ENCODE measurements around the gene DMGDH.
A peak's percentile ranks its signal among the peaks of the same experiment; 100 is the strongest.

The DMGDH gene

DNA sequence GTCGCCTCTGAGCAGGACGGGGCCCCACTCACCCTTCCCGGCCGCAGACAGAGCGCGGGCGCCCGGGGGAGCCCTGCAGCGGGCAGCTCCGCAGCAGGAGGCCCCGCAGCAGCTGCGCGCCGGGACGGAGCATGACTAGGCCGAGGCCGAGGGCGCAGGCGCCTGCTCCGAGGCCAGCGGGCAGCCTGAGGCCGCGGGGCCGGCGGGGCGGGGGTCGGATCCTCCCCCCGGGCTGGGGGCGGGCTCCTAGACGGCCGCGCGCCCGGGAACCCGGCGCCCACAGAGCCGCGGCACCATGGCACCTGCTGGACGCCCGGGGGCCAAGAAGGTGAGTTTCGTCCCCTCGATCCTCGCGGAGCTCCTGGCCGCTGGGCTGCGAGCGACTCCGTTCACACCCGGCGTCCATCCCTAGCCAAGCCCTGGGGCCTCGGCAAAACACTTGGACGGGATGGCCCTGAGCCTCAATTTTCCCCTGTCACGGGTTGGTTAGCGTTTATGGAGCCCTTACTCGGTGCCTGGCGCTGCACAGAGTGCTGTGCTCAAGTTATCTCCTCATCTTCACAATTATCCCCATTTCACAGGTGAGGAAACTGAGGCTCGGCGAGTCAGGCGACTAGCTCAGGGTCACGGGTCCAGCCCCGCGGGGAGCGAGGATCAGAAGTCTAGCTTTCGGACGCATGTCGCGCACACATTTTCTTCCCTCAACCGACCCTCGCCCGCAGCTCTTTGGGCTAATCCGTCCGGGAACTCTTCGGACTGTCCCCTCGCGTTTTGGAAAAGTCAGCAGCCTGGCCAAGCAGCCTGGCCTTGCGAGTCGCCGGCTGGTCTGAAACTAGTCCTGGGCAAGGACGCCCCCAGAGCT is at the start of gene DMGDH, which contains the start of gene BHMT2:
Gene DMGDH (minus strand): TSS at position 187 of the 862 bp plus-strand sequence. CDS start 54 bp downstream, at position 133.
Gene BHMT2 (plus strand): TSS at position 280 of the 862 bp plus-strand sequence. CDS start 16 bp downstream, at position 296.
- Mint-ChIP-seq H3K27ac (no peak within 1 kb of the TSS), H3K9me3 (peaks cover 0 to 6% of the 10 kb centered on the region in 2 donors), H3K27me3 (peaks cover 36 to 45% of the 10 kb centered on the region in 2 donors), H3K4me3 (peak within 1 kb of the TSS in 1 of 2 donors; percentile 28), H3K4me1 (no peaks in the 10 kb centered on the region), H3K36me3 (no peaks in the 10 kb centered on the region)
- ATAC-seq (replicated peaks) (peak in 1 of 2 donors; percentile 34), DNase-seq (no peak)

DNA sequence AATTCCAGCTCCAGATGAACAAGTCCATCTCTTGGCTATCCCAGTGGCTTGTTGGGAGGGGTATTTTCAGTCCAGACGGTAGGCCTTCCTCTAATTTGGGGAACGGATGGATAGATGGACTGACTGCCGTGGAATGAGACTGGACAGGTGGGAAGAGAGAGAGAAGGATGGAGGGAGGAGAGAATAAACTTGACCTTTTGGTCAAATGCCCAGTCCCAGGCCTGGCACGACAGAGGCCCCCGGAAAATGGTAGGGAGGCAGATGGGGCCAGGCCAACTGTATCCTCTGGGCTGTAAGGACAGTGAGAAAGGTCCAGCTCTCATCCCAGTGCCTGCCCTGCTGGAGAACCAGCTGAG is 43.2 kb upstream of the DMGDH start:
- no peaks in the 10 kb centered on the region for H3K9me3 Mint-ChIP-seq
- ATAC-seq (replicated peaks), result no peak
- no peak overlapping the region for H3K27ac Mint-ChIP-seq
- no peak for DNase-seq
- no peak overlapping the region for H3K4me3 Mint-ChIP-seq
- peaks cover 4 to 8% of the 10 kb centered on the region in 2 donors for H3K4me1 Mint-ChIP-seq
- H3K27me3 Mint-ChIP-seq, result peaks cover 39 to 47% of the 10 kb centered on the region in 2 donors
- no peaks in the 10 kb centered on the region for H3K36me3 Mint-ChIP-seq

DNA sequence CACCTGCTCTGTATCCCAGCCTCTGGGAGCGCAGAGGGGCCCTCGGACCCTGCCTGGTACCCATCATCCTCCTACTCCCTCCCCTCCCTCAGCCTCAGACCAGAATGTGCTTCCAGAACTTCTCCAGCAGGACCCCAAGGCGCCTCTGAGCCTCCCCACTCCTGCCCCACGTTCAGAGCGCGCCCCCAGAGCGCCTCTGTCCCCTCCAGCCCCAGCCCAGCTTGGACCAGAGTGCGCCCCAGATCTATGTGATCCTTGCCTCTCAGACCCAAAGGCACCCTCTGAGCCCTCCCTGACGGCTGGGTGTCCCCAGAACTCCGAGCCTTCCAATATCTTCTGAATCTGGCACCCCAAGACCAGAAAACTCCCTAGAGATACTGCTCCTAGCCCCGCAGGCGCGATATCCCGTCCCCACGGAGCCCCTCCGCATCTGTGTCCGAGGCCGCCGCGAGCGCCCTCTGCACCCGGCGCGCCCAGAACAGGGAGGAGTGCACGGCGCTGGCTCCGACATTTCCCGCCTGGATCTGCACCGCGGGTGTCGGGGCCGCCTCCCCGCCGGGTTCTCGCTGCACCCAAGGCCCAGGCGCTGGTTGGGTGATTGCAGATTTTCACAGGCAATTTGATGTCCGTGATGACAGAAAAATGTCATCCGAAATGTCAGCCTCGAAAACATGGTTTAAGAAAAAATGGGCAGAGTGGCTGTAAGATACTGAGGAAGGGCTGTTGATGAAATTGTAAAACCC is 42.7 kb upstream of the DMGDH start:
- no peak overlapping the region for H3K4me3 Mint-ChIP-seq
- peaks cover 4 to 8% of the 10 kb centered on the region in 2 donors for H3K4me1 Mint-ChIP-seq
- H3K27ac Mint-ChIP-seq, result no peak overlapping the region
- peaks cover 43 to 53% of the 10 kb centered on the region in 2 donors for H3K27me3 Mint-ChIP-seq
- no peaks in the 10 kb centered on the region for H3K36me3 Mint-ChIP-seq
- ATAC-seq (replicated peaks) (no peak), DNase-seq (no peak)
- no peaks in the 10 kb centered on the region for H3K9me3 Mint-ChIP-seq

DNA sequence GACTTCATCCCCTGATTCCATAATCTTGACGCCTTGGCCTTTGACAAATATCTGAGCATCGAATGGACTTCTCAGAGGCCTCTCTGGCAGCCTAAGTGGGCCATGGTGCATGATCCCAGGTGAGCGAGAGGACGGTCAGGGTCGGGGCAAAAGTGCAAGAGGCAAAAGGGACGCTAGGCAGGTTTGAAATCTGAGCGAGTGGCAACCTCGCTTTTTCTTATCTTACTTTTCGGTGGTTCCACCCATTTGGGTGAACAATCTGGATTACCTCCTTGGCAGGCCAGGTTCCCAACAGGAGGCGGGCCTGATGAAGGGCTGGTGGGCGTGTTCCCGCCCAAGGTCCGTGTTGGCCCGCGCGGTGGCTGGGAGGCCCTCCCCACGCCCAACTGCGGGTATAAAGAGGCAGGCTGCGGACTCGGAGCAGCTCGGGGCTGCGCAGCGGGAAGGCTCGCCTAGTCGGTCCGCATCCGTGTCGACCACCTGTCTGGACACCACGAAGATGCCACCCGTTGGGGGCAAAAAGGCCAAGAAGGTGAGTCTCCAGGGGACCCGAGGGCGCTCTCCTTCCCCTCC is 42.0 kb upstream of the DMGDH start, which contains the start of gene BHMT:
Gene BHMT (plus strand): TSS at position 423 of the 573 bp plus-strand sequence. CDS start 77 bp downstream, at position 500.
- H3K27ac Mint-ChIP-seq, result no peak within 1 kb of the TSS
- peaks cover 4 to 8% of the 10 kb centered on the region in 2 donors for H3K4me1 Mint-ChIP-seq
- peaks cover 43 to 60% of the 10 kb centered on the region in 2 donors for H3K27me3 Mint-ChIP-seq
- no peaks in the 10 kb centered on the region for H3K36me3 Mint-ChIP-seq
- no peak within 1 kb of the TSS for H3K4me3 Mint-ChIP-seq
- H3K9me3 Mint-ChIP-seq, result no peaks in the 10 kb centered on the region
- DNase-seq (no peak), ATAC-seq (replicated peaks) (no peak)

DNA sequence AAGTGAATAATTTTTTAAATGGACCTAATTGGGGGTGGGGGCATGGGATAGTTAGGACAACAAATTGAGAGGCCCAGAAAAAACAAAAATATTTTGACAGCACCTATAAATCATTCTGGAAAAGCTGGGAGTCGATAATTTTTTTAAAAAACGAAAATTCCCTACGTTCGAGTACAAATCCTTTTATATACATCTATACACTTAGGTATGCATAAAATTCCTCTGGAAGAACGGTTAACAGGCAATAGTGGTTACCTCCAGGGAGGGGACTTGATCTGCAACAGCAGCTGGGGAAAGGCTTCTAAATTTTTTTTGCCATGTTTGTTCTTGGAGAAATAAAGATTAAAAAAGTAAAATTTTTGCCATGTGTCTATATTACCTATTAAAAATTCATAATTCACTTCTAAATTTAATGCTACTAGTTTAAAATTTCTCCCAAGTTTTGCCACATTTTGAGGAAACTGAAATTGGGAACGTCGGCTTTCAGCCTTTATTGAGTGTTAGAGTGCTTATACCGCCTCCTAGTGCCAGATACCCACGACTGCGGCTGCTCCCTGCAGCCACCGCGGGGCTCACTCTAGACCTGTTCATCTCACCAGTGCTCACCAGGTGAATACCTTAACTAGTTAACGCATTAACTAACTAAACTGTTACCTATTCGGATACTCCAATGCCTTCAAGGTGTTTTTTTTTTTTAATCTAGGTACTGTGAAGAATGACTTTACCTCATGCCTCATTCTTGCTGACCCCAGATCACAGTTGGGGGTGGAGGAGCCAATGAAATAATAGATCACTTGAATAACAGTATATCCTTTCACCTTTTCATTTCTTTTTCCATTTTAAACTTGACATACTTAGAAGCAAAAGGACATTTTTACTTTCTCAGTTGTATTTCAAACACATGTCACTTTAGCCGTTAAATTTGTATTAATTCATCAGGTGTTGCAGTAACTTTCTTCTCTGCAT is 40.3 kb upstream of the DMGDH start:
- Mint-ChIP-seq H3K9me3 (no peaks in the 10 kb centered on the region), H3K27ac (no peak overlapping the region), H3K4me1 (peaks cover 4 to 8% of the 10 kb centered on the region in 2 donors), H3K4me3 (no peak overlapping the region), H3K27me3 (peaks cover 50 to 66% of the 10 kb centered on the region in 2 donors), H3K36me3 (no peaks in the 10 kb centered on the region)
- ATAC-seq (replicated peaks), result peak; percentile 58 to 69
- DNase-seq, result no peak

DNA sequence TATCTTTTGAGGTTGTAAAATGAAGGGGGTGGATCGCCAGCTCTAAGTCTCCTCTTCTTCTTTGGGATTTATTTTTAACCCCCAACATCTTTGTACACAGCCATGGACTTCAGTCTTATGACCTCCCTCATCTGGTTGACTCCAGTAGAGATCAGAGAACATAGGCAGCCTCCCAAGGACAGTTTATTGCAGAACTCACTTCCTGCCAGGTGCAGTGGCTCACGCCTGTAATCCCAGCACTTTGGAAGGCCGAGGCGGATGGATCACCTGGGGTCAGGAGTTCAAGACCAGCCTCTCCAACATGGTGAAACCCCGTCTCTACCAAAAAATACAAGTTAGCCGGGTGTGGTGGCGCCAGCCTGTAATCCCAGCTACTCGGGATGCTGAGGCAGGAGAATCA is 39.3 kb upstream of the DMGDH start:
- H3K27me3 Mint-ChIP-seq, result peaks cover 55 to 66% of the 10 kb centered on the region in 2 donors
- H3K4me1 Mint-ChIP-seq, result peaks cover 4 to 8% of the 10 kb centered on the region in 2 donors
- ATAC-seq (replicated peaks) (no peak), DNase-seq (no peak)
- no peak overlapping the region for H3K27ac Mint-ChIP-seq
- no peak overlapping the region for H3K4me3 Mint-ChIP-seq
- no peaks in the 10 kb centered on the region for H3K9me3 Mint-ChIP-seq
- no peaks in the 10 kb centered on the region for H3K36me3 Mint-ChIP-seq

DNA sequence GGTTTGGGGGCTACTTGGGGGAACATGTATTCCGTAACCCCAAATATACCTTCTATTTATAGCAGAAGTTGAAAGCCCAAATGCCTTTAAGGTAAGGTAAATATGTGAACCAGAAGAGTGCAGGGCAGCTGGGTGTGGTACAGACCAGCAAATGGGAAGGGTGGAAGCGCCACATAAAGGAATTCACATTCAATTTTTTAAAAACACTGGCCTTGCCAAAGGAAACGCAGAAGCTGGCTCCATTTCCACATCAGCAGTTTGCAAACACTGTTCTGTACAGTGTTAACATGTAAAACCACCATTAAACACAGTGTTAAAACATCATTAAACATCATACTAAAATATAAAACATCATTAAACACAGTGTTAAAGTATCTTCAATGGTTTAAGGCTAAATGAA is 38.6 kb upstream of the DMGDH start:
- ATAC-seq (replicated peaks) (no peak), DNase-seq (no peak)
- Mint-ChIP-seq H3K27me3 (peaks cover 55 to 66% of the 10 kb centered on the region in 2 donors), H3K9me3 (no peaks in the 10 kb centered on the region), H3K27ac (no peak overlapping the region), H3K36me3 (no peaks in the 10 kb centered on the region), H3K4me1 (peaks cover 4 to 8% of the 10 kb centered on the region in 2 donors), H3K4me3 (no peak overlapping the region)

DNA sequence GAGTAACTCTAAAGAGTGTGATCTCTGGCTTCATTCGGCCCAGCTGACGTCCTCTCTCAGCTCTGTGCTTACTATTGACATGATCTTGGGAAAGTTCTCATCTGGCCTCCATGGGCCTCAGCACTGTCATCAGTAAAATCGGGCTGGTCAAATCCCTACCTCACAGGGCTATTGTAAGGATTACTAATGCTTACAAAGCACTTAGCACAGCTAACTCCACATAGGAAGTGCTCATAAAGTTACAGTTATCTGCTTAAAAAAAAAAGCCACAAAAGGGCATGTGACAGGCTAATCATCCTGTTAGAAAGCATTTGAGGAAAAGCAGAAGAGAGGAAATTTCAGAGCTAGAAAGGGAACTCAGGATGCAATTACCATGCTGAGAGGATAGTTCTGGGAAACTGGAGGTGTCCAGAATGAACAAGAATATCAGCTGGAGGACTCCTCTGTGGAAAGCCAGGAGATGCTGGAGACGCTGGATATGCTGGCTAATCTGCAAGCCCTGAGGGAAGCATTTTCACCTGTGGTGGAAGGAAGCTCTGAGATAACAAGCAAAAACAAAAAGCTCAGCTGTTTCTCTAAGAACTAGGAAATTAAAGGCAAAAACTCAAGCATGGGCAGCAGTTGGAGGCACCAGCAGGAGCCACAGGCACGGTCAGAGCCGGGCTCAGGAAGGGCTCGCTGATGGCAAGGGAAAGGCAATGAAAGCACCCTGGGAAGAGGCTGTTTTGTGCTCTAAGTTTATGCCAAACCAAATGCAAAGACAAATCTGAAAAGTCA is 37.7 kb upstream of the DMGDH start:
- DNase-seq (no peak), ATAC-seq (replicated peaks) (no peak)
- H3K27me3 Mint-ChIP-seq, result peaks cover 51 to 62% of the 10 kb centered on the region in 2 donors
- no peaks in the 10 kb centered on the region for H3K36me3 Mint-ChIP-seq
- H3K27ac Mint-ChIP-seq, result no peak overlapping the region
- peaks cover 3 to 6% of the 10 kb centered on the region in 2 donors for H3K4me1 Mint-ChIP-seq
- no peaks in the 10 kb centered on the region for H3K9me3 Mint-ChIP-seq
- H3K4me3 Mint-ChIP-seq, result no peak overlapping the region

DNA sequence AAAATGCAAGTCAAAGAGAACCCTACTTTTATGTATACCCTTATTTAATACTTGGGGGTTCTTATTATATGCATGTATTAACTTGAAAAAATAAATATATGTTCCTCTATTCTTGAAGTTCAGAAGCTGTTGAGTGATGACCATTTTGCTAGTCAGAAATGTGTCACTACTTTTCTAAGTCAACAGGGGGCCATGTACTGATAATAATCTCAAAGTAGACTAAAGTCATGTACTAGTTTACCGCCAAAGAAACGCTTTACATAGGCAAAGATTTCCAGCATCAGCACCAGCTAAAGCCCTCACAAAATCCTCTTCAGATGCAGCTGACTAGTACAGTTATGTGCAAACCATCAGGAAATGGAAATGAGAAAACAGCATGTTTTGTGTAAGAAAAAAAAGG is 36.4 kb upstream of the DMGDH start:
- Mint-ChIP-seq H3K9me3 (peaks cover 0 to 5% of the 10 kb centered on the region in 2 donors), H3K4me3 (no peak overlapping the region), H3K36me3 (no peaks in the 10 kb centered on the region), H3K27me3 (peaks cover 45 to 62% of the 10 kb centered on the region in 2 donors), H3K4me1 (no peaks in the 10 kb centered on the region), H3K27ac (no peak overlapping the region)
- DNase-seq, result no peak
- ATAC-seq (replicated peaks), result no peak

DNA sequence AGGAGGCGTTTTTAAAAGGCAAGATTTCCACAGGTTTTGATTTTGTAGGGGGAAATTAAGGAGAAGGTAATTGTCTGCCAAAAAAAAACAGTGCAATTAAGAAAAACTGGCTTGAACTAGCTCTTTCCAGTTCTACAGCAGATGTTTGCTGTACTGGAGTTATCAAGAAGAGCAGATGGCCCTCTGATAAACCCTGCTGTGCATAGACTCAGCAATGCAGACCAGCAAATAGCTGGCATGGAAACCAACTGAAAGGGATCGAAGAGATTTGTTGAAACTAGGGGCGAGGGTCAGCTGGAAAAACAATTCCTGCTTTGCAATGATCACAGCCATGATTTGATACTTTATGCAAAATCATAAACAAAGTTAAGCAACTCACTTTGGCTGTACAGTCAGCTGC is 24.3 kb upstream of the DMGDH start:
- Mint-ChIP-seq H3K27ac (no peak overlapping the region), H3K9me3 (no peaks in the 10 kb centered on the region), H3K4me3 (no peak overlapping the region), H3K27me3 (peaks cover 9 to 12% of the 10 kb centered on the region in 2 donors), H3K36me3 (no peaks in the 10 kb centered on the region), H3K4me1 (no peaks in the 10 kb centered on the region)
- DNase-seq (no peak), ATAC-seq (replicated peaks) (no peak)

DNA sequence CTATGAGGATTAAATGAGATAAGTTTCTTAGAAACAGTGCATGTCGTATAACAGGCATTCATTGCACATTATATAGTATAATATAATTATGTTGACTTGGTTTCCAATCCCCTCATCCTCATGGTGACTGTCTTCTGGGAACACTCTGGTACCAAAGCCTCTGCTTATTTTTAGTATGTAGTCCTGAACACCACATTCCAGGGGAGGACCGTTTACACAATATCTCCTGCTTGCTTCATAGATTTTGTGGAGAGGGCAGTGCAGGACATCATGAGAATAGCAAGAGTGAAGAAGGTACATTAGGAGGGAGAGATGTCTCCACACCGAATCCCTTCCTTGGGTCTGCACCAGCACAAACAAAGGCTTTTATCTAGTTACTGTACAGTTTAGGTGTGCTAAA is 21.6 kb upstream of the DMGDH start:
- Mint-ChIP-seq H3K9me3 (no peaks in the 10 kb centered on the region), H3K4me3 (no peak overlapping the region), H3K36me3 (no peaks in the 10 kb centered on the region), H3K27me3 (peaks cover 6 to 22% of the 10 kb centered on the region in 2 donors), H3K27ac (no peak overlapping the region), H3K4me1 (no peaks in the 10 kb centered on the region)
- ATAC-seq (replicated peaks) (no peak), DNase-seq (no peak)

DNA sequence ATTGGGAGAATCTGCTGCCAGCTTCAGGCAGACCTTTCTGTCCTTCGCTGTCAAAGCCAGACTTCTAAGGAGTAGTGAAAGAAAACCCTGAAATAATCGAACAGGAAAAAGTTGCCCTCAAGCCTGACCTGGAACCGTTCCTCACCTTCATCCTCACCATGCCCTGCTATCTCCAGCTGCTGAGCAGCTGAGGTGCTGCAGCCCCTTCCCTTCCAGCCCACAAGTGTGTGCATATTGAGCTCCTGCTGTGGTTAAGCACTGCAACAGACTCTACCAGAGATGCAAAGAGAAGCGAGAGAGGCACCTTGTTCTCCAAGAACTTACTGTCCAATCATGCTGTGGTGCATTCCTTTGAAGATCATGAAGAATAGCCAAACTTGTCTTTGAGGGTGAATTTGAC is 19.0 kb upstream of the DMGDH start:
- H3K36me3 Mint-ChIP-seq, result no peaks in the 10 kb centered on the region
- no peak overlapping the region for H3K27ac Mint-ChIP-seq
- ATAC-seq (replicated peaks) (no peak), DNase-seq (no peak)
- no peak overlapping the region for H3K4me3 Mint-ChIP-seq
- peaks cover 0 to 22% of the 10 kb centered on the region in 2 donors for H3K27me3 Mint-ChIP-seq
- H3K4me1 Mint-ChIP-seq, result no peaks in the 10 kb centered on the region
- no peaks in the 10 kb centered on the region for H3K9me3 Mint-ChIP-seq

DNA sequence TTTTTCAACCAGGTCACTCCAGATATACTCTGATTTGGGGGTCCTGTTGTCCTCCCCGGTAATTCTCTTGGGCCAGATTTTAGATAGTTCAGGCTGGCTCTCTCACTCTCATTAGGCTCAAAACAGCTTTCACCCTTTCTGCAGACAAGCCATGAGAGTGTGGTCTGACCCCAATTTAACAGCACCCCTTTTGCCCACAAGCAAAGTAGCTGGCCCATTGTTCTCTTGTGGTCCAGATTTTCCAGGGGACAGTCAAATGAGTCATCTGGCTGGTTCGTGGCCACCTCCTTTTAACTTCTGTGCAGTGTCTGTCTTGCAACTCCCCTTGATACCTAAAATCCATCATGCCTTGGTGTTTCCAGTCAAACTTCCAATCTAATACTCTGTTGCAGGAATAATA is 16.6 kb upstream of the DMGDH start:
- H3K27me3 Mint-ChIP-seq, result peaks cover 0 to 15% of the 10 kb centered on the region in 2 donors
- H3K27ac Mint-ChIP-seq, result no peak overlapping the region
- ATAC-seq (replicated peaks), result no peak
- DNase-seq, result no peak
- no peaks in the 10 kb centered on the region for H3K4me1 Mint-ChIP-seq
- no peak overlapping the region for H3K4me3 Mint-ChIP-seq
- no peaks in the 10 kb centered on the region for H3K36me3 Mint-ChIP-seq
- no peaks in the 10 kb centered on the region for H3K9me3 Mint-ChIP-seq

All from stimulated activated naive B cell treated with anti-CD40 and anti-IgM and Interleukin-4, amounts not matched to agents 10 μg/mL and 1 μg/mL and 100 μg/mL, for 72 hours (primary cell).